HEK293 (cell line): Measurements from ENCODE around the gene STK11.

Experiments
- RBAK ChIP-seq: fragments of 450-650 bp; formaldehyde crosslinking; IDR thresholded peaks from 2 replicates; pipeline ENCODE4 v1.5.1; 2016; ENCODE audit warnings: missing biosample characterization, missing genetic modification characterization
- ZBTB1 ChIP-seq: fragments of 450-650 bp; formaldehyde crosslinking; IDR thresholded peaks from 2 replicates; pipeline ENCODE4 v1.5.1; 2016; ENCODE audit warnings: missing biosample characterization, missing genetic modification characterization
- ZNF544 ChIP-seq: fragments of 450-650 bp; formaldehyde crosslinking; IDR thresholded peaks from 2 replicates; pipeline ENCODE4 v1.5.0; 2017; ENCODE audit warnings: missing biosample characterization, missing genetic modification characterization

- no peak for TF ChIP-seq RBAK (tag by site-specific recombination)
- TF ChIP-seq ZBTB1 = no peak
- TF ChIP-seq ZNF544 (tag by site-specific recombination) = no peak
These were observed 32.3 kb downstream of the STK11 start, which contains the start of gene CBARP for GRCh38 chr19:1237754-1238368.
